Central memory CD8-positive, alpha-beta T cell (primary cell): ENCODE results near the gene ARRB2.

Source experiments
- ATAC-seq: fragments of 150-1000 bp; cut with Tn5 transposase; replicated peaks from 2 replicates; pipeline ENCODE4 v1.10.0; 2022; ENCODE audit warnings: mild to moderate bottlenecking, moderate FRiP score, moderate number of reproducible peaks; ENCODE audit not compliant: poor library complexity, severe bottlenecking; ENCODE audit errors: extremely low read depth
- DNase-seq, 2 donors: peaks; one replicate each; pipeline ENCODE4 v3.0.0; 2021; ENCODE audit warnings: low spot score in 2 of 2
- H3K27ac Mint-ChIP-seq: one replicate; pipeline ENCODE4 v1.8.0; 2022; ENCODE audit warnings: low read depth, mild to moderate bottlenecking, moderate library complexity, mixed read lengths
- H3K27me3 Mint-ChIP-seq: one replicate; pipeline ENCODE4 v1.8.0; 2022; ENCODE audit warnings: mixed read lengths
- H3K36me3 Mint-ChIP-seq: one replicate; pipeline ENCODE4 v1.8.0; 2022; ENCODE audit warnings: mild to moderate bottlenecking, moderate library complexity, mixed read lengths; ENCODE audit not compliant: insufficient read depth
- H3K4me1 Mint-ChIP-seq: one replicate; pipeline ENCODE4 v1.8.0; 2022; ENCODE audit warnings: mixed read lengths
- H3K4me3 Mint-ChIP-seq: one replicate; pipeline ENCODE4 v1.8.0; 2022; ENCODE audit warnings: mild to moderate bottlenecking, moderate library complexity, mixed read lengths
- H3K9me3 Mint-ChIP-seq: one replicate; pipeline ENCODE4 v1.8.0; 2022; ENCODE audit warnings: mixed read lengths

Gene ARRB2

DNA sequence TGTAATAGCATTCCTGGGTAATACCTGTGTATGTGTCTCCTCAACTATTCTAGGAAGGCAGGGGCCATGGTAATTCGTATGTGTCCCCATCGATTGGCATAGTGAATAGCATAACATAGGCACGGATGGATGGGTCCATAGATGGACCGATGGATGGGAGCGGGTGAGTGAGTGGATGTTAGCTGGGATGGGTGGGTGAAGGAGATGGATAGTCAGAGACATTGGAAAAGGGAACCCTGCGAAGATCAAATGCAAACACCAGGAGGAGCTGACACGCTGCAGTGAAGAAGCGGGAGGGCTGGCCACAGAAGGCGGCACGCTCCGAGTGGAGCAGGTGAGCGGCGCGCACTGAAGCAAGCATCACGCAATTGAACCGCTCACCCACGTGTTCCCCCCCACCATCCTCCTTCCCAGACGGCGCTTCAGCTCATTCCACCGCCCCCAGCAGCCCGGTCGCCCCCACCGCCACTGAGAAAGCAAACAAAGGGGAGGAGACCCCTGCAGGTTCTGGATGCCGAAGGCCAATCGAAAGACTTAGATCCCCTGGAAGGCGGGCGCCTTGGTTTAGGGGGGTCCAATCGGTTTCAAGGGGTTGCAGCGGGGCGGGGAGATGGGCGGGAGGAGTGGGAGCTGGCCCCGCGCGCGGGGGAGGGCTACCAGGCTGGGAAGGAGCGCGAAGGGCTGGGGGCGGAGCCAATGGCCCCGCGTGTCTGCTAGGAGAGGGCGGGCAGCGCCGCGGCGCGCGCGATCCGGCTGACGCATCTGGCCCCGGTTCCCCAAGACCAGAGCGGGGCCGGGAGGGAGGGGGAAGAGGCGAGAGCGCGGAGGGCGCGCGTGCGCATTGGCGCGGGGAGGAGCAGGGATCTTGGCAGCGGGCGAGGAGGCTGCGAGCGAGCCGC is at the start of gene ARRB2:
Gene ARRB2, plus strand, starts transcription at position 839 of the 899 bp plus-strand sequence. CDS start 90 bp downstream, outside the sequence.
- H3K27me3 Mint-ChIP-seq, result no peaks in the 10 kb centered on the region
- peak; percentile 83 for ATAC-seq
- H3K4me1 Mint-ChIP-seq, result peaks cover 46% of the 10 kb centered on the region
- H3K9me3 Mint-ChIP-seq, result no peaks in the 10 kb centered on the region
- peak within 1 kb of the TSS; percentile 94 for H3K4me3 Mint-ChIP-seq
- H3K36me3 Mint-ChIP-seq, result peaks cover 5% of the 10 kb centered on the region
- H3K27ac Mint-ChIP-seq, result peak within 1 kb of the TSS; percentile 88
- DNase-seq, result peak; percentile 93 to 98

- Mint-ChIP-seq H3K9me3 (no peaks in the 10 kb centered on the region), H3K4me3 (no peak overlapping the region), H3K36me3 (no peaks in the 10 kb centered on the region), H3K27me3 (peaks cover 14% of the 10 kb centered on the region), H3K4me1 (no peaks in the 10 kb centered on the region), H3K27ac (no peak overlapping the region)
- ATAC-seq (no peak), DNase-seq (no peak)
Observed at GRCh38 chr17:4663711-4664110, 46.7 kb upstream of the ARRB2 start.

- H3K27me3 Mint-ChIP-seq, result peaks cover 9% of the 10 kb centered on the region
Observed at GRCh38 chr17:4664230-4664629, 46.2 kb upstream of the ARRB2 start.

GRCh38 chr17:4665027-4665426 is 45.4 kb upstream of the ARRB2 start:
- no peak for ATAC-seq
- Mint-ChIP-seq H3K9me3 (no peaks in the 10 kb centered on the region), H3K27me3 (peaks cover 1% of the 10 kb centered on the region), H3K4me3 (no peak overlapping the region), H3K4me1 (no peaks in the 10 kb centered on the region), H3K36me3 (no peaks in the 10 kb centered on the region), H3K27ac (no peak overlapping the region)
- no peak for DNase-seq

More at GRCh38 chr17:4664230-4664629, 46.2 kb upstream of the ARRB2 start:
- H3K36me3 Mint-ChIP-seq, result no peaks in the 10 kb centered on the region
- DNase-seq (no peak), ATAC-seq (no peak)
- no peak overlapping the region for H3K27ac Mint-ChIP-seq
- H3K4me1 Mint-ChIP-seq, result no peaks in the 10 kb centered on the region
- no peaks in the 10 kb centered on the region for H3K9me3 Mint-ChIP-seq
- H3K4me3 Mint-ChIP-seq, result no peak overlapping the region

- Mint-ChIP-seq H3K36me3 (no peaks in the 10 kb centered on the region), H3K4me1 (no peaks in the 10 kb centered on the region), H3K27ac (no peak overlapping the region), H3K4me3 (no peak overlapping the region), H3K27me3 (no peaks in the 10 kb centered on the region), H3K9me3 (no peaks in the 10 kb centered on the region)
- DNase-seq, result no peak
- no peak for ATAC-seq
Observed at GRCh38 chr17:4666296-4666695, 44.1 kb upstream of the ARRB2 start.

GRCh38 chr17:4667166-4667565 is 43.3 kb upstream of the ARRB2 start:
- ATAC-seq, result no peak
- DNase-seq, result no peak
- Mint-ChIP-seq H3K36me3 (peaks cover 2% of the 10 kb centered on the region), H3K27ac (no peak overlapping the region), H3K4me3 (no peak overlapping the region), H3K4me1 (no peaks in the 10 kb centered on the region), H3K27me3 (no peaks in the 10 kb centered on the region), H3K9me3 (no peaks in the 10 kb centered on the region)

GRCh38 chr17:4672055-4672630 is 38.3 kb upstream of the ARRB2 start:
- Mint-ChIP-seq H3K9me3 (no peaks in the 10 kb centered on the region), H3K4me1 (no peaks in the 10 kb centered on the region), H3K27me3 (no peaks in the 10 kb centered on the region), H3K27ac (no peak overlapping the region), H3K36me3 (peaks cover 27% of the 10 kb centered on the region), H3K4me3 (no peak overlapping the region)
- ATAC-seq (no peak), DNase-seq (no peak)

GRCh38 chr17:4672751-4673150 is 37.7 kb upstream of the ARRB2 start:
- DNase-seq (no peak), ATAC-seq (no peak)
- Mint-ChIP-seq H3K27me3 (no peaks in the 10 kb centered on the region), H3K4me3 (no peak overlapping the region), H3K36me3 (peaks cover 31% of the 10 kb centered on the region), H3K27ac (no peak overlapping the region), H3K4me1 (no peaks in the 10 kb centered on the region), H3K9me3 (no peaks in the 10 kb centered on the region)

DNA sequence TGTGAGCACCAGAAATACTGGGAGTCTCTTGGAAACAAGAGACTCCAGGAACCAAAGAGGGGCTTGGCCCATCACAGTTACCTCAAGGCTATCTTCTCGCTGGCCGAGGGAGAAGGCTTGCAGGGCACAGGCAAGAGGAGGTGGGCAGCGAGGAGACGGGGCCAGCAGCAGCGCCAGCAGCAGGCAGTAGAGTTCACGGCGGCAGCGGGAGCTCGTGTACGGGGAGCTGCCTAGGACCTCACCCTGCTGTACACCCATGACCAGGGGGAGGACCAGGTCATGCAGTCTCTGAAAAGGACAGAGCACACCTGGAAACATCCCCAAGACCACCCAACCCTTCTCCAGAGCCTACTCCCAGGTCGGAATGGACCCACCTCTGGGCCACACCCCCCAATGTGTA is 37.3 kb upstream of the ARRB2 start:
- peaks cover 31% of the 10 kb centered on the region for H3K36me3 Mint-ChIP-seq
- no peak overlapping the region for H3K4me3 Mint-ChIP-seq
- H3K27ac Mint-ChIP-seq, result no peak overlapping the region
- no peaks in the 10 kb centered on the region for H3K27me3 Mint-ChIP-seq
- H3K4me1 Mint-ChIP-seq, result no peaks in the 10 kb centered on the region
- no peaks in the 10 kb centered on the region for H3K9me3 Mint-ChIP-seq
- DNase-seq (no peak), ATAC-seq (no peak)

- Mint-ChIP-seq H3K27me3 (no peaks in the 10 kb centered on the region), H3K9me3 (no peaks in the 10 kb centered on the region), H3K4me3 (no peak overlapping the region), H3K36me3 (peaks cover 31% of the 10 kb centered on the region), H3K4me1 (no peaks in the 10 kb centered on the region), H3K27ac (no peak overlapping the region)
- no peak for DNase-seq
- no peak for ATAC-seq
Observed at GRCh38 chr17:4673986-4674684, 36.3 kb upstream of the ARRB2 start.

DNA sequence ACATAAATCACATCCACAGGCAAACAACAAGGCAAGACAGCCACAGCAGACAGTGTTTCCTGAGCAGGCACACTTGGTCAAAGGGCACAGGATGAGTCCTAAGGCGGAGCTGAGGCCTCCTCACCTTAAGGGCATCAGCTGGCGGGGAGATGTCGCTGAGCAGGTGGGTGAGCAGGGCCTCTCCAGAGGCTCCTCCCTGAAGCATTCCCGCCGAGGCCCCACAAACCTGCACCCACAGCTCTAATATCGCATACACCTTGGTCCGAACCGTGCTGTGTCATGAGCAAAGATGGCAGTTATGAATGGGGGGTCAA is 35.8 kb upstream of the ARRB2 start:
- Mint-ChIP-seq H3K4me3 (no peak overlapping the region), H3K4me1 (no peaks in the 10 kb centered on the region), H3K27ac (no peak overlapping the region), H3K9me3 (no peaks in the 10 kb centered on the region), H3K27me3 (no peaks in the 10 kb centered on the region), H3K36me3 (peaks cover 31% of the 10 kb centered on the region)
- DNase-seq (no peak), ATAC-seq (no peak)

- H3K27me3 Mint-ChIP-seq, result no peaks in the 10 kb centered on the region
- DNase-seq (no peak), ATAC-seq (no peak)
- H3K27ac Mint-ChIP-seq, result peak overlapping the region; percentile 12
- no peak overlapping the region for H3K4me3 Mint-ChIP-seq
- no peaks in the 10 kb centered on the region for H3K9me3 Mint-ChIP-seq
- H3K4me1 Mint-ChIP-seq, result no peaks in the 10 kb centered on the region
- peaks cover 36% of the 10 kb centered on the region for H3K36me3 Mint-ChIP-seq
Observed at GRCh38 chr17:4675791-4676190, 34.6 kb upstream of the ARRB2 start.

DNA sequence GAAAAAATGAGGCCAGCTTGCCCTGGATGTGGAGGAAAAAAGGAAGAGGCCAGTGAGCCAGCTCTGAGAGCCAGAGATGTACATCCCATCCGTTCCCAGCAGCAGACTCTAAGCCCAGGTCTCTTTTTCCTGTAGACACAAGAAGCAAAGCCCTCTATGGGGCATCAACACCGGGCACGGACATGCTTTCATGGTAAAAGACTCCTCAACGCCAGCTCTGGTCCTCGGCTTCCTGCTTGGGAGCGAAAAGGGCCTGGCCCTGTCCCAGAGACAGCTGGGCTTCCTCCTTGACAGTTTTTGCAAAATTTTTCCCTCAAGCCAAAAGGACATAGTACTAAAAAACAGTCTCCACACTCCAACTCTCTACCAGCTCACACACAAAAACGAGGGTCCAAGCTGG is 33.6 kb upstream of the ARRB2 start:
- Mint-ChIP-seq H3K27me3 (no peaks in the 10 kb centered on the region), H3K4me1 (no peaks in the 10 kb centered on the region), H3K4me3 (no peak overlapping the region), H3K27ac (no peak overlapping the region), H3K36me3 (peaks cover 41% of the 10 kb centered on the region), H3K9me3 (no peaks in the 10 kb centered on the region)
- DNase-seq (no peak), ATAC-seq (no peak)
